HG02852 (cell line): ENCODE results near the gene TLR10.

ENCODE experiments used
- ATAC-seq: cut with Tn5 transposase; IDR thresholded peaks from one replicate; pipeline ENCODE4 v1.9.1; 2021; ENCODE audit warnings: mild to moderate bottlenecking, moderate library complexity; ENCODE audit not compliant: unreplicated experiment

TLR10 gene

GRCh38 chr4:38733663-38734062, 49.1 kb downstream of the TLR10 start:
- ATAC-seq: no peak

GRCh38 chr4:38730830-38731646, 51.8 kb downstream of the TLR10 start:
- ATAC-seq: peak; percentile 96

GRCh38 chr4:38730493-38730829, 52.3 kb downstream of the TLR10 start:
- no peak for ATAC-seq

DNA sequence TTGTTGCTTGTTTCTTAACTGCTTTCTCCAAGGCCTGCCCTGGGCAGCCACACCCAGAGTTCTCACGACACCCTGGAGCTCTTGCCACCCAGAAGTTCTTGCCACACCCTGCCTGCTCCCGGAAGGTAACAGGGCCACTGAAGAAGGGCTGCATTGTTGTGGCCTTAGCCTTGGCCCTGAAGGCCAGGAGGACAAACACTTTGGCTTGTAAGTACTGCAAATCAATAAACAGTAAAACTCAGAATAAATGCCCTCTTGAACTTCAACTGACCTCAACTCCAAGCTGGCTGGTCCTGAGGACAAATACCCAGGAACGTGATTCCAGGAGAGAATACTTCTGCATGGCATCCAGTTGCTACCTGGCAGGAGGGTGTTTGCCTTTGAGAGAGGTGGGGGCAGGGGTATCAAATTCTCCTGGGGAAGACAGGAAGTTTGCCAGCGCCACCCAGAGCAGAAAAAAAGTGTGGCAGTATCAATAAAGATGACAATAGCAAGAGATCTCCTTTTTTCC, 54.1 kb downstream of the TLR10 start:
- no peak for ATAC-seq

GRCh38 chr4:38724475-38724808, 58.3 kb downstream of the TLR10 start:
- no peak for ATAC-seq

DNA sequence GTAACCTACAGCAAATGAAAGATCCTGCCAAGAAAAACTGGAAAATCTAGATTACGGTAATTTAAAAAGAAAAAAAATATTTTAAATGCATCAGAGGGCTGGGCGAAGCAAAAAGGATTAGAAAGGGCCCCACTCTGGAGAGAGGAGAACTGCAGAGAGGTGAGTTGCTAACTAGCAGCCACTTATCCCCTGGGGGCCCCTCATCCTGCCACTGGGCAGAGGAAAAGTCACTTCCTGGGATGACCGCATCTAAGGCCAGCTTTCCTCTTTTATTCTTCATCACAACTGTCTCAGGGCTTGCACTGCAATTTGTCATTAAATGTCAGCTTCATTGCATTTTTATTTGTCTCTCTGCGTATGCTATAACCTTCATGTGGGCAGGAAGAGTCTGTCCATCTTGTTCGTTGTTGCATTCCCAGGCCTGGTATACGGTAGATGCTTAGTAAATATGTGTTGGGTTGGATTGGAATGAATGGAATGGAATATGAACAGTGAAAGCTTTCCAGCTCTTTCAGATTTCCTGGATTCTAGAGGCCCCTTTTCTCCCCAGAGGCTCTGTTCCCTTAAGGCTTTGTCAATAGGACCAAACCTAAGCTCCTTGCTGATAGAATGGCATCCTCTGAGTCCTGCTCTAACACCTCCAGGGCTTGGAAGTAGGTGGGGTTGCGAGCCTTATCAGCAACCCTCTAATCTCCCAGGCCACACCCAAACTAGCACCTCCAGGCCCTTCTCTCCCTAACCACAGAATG, 58.9 kb downstream of the TLR10 start:
- no peak for ATAC-seq

GRCh38 chr4:38723114-38723513, 59.7 kb downstream of the TLR10 start:
- no peak for ATAC-seq
